AG09319 (cell line): Measurements from ENCODE around the gene DPP8.

Source experiments
- DNase-seq: peaks from one replicate; pipeline ENCODE4 v3.0.0-alpha.2; 2010; ENCODE audit warnings: low read depth; ENCODE audit errors: extremely low read depth
- TF ChIP-seq, protein P1 (sequence below): IDR thresholded peaks from 2 replicates; pipeline ENCODE4 v1.5.1; 2011; ENCODE audit warnings: low read depth, mild to moderate bottlenecking, inconsistent platforms, low read length, moderate library complexity

Gene DPP8

DNA sequence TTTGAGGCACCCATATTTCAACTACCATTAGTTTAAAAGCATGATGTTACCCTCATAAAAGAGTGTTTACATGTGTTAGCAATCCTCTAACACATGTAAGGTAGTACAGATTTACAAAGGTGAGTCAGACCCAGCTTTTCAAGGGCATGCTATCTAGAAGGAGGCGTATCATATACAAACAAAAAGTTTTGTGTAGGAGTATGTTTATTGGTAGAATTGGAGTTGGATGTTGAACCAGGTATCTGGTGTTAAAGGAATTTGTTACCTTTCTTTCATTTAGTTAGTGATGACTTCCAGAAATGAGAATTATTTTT lies 15.2 kb upstream of the DPP8 start:
- TF ChIP-seq, protein P1, sequence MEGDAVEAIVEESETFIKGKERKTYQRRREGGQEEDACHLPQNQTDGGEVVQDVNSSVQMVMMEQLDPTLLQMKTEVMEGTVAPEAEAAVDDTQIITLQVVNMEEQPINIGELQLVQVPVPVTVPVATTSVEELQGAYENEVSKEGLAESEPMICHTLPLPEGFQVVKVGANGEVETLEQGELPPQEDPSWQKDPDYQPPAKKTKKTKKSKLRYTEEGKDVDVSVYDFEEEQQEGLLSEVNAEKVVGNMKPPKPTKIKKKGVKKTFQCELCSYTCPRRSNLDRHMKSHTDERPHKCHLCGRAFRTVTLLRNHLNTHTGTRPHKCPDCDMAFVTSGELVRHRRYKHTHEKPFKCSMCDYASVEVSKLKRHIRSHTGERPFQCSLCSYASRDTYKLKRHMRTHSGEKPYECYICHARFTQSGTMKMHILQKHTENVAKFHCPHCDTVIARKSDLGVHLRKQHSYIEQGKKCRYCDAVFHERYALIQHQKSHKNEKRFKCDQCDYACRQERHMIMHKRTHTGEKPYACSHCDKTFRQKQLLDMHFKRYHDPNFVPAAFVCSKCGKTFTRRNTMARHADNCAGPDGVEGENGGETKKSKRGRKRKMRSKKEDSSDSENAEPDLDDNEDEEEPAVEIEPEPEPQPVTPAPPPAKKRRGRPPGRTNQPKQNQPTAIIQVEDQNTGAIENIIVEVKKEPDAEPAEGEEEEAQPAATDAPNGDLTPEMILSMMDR, result no peak
- no peak for DNase-seq

DNA sequence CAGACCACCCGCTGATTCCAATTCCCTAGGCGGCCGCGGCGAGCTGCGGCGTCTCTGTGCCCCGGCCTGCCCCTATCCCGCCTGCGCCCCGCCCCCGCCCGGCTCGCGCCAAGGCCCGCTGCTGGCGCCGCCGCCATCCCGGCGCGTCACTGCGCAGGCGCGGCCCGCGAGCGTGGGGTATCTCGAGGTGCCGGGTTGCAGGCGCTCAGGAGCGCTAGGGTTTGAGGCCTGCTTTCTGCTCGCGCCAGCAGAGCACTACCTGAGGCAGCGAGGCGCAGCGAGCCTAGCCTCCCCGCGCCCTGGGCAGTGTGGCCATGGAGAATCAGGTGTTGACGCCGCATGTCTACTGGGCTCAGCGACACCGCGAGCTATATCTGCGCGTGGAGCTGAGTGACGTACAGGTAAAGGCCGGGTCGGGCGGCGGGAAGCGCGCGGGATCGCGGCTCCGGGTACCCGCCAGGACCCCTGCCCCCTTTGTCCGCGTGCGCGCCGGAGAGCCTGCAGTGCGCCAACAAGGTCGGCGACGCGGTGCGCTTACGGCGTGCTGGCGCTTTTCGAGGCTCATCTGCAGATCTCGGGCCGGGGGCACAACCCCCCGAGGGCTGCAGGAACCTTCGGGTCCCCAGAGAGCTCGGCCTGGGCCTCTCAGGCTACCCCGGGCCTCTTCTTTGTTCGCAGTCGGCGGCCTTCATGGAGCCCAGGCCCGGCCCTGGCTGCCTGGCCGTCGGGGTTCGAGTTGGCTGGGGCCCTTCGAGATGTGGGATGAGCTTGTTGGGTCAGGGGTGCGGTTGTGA lies 13.0 kb upstream of the DPP8 start, which contains the start of gene HACD3:
HACD3 (plus strand) TSS at position 146 of the 794 bp plus-strand sequence; CDS start at position 315, 169 bp downstream.
- no peak for DNase-seq
- TF ChIP-seq, protein P1, result no peak

DNA sequence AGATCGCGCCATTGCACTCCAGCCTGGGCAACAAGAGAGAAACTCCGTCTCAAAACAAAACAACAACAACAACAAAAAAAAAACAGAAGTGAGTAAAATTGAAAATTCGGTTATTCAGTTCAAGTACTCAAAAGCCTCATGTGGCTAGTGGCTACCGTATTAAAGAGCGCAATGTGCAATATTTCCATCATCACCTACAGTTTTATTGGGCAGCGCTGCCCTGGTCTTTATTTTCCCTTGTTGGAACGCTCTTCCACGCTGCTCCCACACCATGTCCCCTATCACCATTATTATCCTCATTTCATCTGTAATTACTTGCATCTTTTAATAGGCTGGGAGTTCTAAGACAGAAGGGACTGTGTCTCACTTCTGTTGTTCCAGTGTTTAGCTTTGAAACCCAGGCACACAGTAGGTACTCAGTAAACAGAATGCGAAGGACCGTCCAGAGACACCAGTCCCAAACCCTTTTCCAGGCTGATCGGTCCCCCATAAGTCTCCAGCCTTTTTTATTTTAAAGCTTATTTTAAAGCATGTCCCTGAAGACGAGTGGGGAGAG lies 12.4 kb upstream of the DPP8 start:
- TF ChIP-seq, protein P1, result no peak
- no peak for DNase-seq

DNA sequence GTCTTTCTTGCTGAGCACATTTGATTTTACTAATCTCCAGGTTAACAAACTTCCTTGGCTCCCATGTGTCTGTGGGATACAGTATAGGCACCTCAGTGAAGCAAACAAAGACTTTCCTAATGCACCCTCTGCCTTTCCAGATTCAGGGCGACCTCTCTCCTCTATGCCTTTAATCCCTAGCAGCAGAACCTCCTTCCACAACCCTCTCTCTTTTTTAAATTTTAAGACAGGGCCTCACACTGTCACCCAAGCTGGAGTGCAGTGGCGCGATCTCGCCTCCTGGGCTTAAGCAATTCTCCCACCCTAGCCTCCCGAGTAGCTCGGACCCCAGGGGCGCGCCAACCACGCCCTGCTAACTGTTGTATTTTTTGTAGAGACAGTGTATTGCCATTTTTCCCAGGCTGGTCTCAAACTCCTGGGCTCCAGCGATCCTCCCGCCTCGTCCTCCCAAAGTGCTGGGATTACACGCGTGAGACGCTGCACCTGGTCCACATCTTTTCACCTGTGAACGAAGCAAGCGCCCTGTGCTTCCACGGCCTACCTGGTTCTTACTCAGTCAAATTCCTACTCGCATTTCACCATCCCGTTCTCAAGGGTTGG lies 11.1 kb upstream of the DPP8 start:
- TF ChIP-seq, protein P1, result no peak
- no peak for DNase-seq

DNA sequence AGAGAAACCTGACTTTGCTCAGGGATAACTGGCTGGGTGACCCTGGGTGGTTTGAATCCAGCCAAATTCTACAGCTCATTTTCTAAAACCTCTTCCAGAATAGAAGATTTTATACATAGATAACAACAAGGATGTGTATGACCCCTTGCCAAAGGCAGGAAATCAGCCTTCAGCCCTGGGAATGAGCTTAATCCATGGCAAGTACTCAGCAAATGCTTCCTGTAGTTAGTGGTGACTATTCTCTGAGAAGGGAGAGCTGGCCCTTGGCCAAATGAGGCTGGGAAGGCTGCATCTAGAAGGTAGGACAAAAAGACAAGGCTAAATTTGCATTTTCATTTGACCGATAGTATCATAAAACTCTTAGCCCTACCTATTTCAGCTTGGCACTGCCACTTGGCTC lies 8.1 kb upstream of the DPP8 start:
- TF ChIP-seq, protein P1, result no peak
- no peak for DNase-seq

DNA sequence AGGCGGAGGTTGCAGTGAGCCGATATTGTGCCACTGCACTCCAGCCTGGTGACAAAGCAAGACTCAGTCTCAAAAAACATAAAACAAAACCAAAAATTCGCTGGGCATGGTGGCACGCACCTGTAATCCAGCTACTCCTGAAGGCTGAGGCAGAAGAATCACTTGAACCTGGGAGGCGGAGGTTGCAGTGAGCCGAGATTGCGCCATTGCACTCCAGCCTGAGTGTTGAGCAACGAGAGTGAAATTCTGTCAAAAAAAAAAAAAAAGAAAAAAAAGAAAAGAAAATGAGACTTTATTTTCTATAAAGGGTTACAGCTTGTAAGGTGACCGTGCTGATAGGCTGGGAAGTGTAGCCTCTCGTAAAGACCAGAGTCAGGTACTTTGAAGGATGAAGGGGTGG lies 6.7 kb upstream of the DPP8 start:
- TF ChIP-seq, protein P1, result no peak

DNA sequence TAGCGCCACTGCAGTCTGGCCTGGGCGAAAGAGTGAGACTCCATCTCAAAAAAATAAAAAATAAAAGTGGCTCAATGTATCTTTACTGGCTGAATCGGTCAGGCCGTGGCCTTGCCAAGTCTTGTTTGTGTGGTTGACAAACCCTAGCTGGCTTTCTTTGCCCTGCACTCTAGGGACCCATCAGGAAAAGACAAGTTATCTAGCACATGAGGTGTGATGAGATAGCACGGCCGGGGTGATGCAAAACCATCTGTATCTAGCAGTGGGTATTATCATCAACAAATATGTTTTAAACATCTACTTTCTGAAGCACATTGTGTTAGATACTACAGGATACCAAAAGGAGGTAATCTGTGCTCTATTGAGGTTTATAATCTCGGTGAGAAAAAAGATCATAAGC lies 3.9 kb upstream of the DPP8 start:
- no peak for DNase-seq
- TF ChIP-seq, protein P1, result no peak

More for the DNA sequence above, 6.7 kb upstream of the DPP8 start:
- DNase-seq, result no peak
